Brain pericyte (primary cell): ENCODE measurements around the gene TACR1.

ENCODE experiments used
- DNase-seq: peaks from one replicate; pipeline ENCODE4 v3.0.0-alpha.2; 2012; ENCODE audit warnings: low read depth, low spot score

TACR1 gene

GRCh38 chr2:75047189-75047991 is 151.9 kb downstream of the TACR1 start:
- no peak for DNase-seq

- no peak for DNase-seq
Observed at GRCh38 chr2:75045526-75046050, 153.7 kb downstream of the TACR1 start.

GRCh38 chr2:75044291-75044690 is 155.0 kb downstream of the TACR1 start:
- DNase-seq, result no peak

- no peak for DNase-seq
Observed at GRCh38 chr2:75042823-75043222, 156.5 kb downstream of the TACR1 start.

- DNase-seq, result no peak
Observed at GRCh38 chr2:75041731-75042600, 157.4 kb downstream of the TACR1 start.

- no peak for DNase-seq
Observed at GRCh38 chr2:75041226-75041625, 158.1 kb downstream of the TACR1 start.

GRCh38 chr2:75035444-75036353 is 163.6 kb downstream of the TACR1 start:
- no peak for DNase-seq

GRCh38 chr2:75033516-75033915 is 165.8 kb downstream of the TACR1 start:
- DNase-seq, result no peak

- DNase-seq, result no peak
Observed at GRCh38 chr2:75031906-75032803, 167.2 kb downstream of the TACR1 start.

GRCh38 chr2:75031171-75031570 is 168.1 kb downstream of the TACR1 start:
- DNase-seq, result no peak

- no peak for DNase-seq
Observed at GRCh38 chr2:75030218-75031009, 168.9 kb downstream of the TACR1 start.

GRCh38 chr2:75027886-75028285 is 171.4 kb downstream of the TACR1 start:
- no peak for DNase-seq

GRCh38 chr2:75025633-75026380 is 173.5 kb downstream of the TACR1 start:
- DNase-seq, result no peak

- DNase-seq, result no peak
Observed at GRCh38 chr2:75025216-75025615, 174.1 kb downstream of the TACR1 start.

- DNase-seq, result no peak
Observed at GRCh38 chr2:75023666-75024455, 175.5 kb downstream of the TACR1 start.

- no peak for DNase-seq
Observed at GRCh38 chr2:75022516-75022915, 176.8 kb downstream of the TACR1 start.

GRCh38 chr2:75021672-75022071 is 177.6 kb downstream of the TACR1 start:
- no peak for DNase-seq

- no peak for DNase-seq
Observed at GRCh38 chr2:75020476-75020875, 178.8 kb downstream of the TACR1 start.
